Activated CD8-positive, alpha-beta memory T cell treated with anti-CD3 and anti-CD28 coated beads, Interleukin-2, amount 50 U/mL, for 24 hours (primary cell): ENCODE data around the gene NR6A1.
"Not testable (repeated sequence)": the region's sequence is repeated elsewhere in the genome, so short reads cannot be mapped to it uniquely, and the experiment has no call there.

ENCODE experiments used
- DNase-seq: peaks from one replicate; pipeline ENCODE4 v3.0.0-alpha.2; 2020; ENCODE audit errors: extremely low read depth

NR6A1 gene

DNA sequence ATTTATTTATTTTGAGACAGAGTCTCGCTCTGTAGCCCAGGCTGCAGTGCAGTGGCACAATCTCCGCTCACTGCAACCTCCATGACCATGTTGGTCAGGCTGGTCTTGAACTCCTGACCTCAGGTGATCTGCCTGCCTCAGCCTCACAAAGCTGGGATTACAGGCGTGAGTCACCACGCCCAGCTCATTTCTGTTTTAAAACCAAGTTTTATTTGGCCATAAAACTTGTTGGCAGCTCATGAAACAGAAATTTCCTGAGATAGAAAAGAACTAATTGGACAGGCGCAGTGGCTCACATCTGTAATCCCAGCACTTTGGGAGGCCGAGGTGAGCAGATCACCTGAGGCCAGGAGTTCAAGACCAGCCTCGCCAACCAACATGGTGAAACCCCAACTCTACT, 155.3 kb downstream of the NR6A1 start:
- not testable (repeated sequence) for DNase-seq

DNA sequence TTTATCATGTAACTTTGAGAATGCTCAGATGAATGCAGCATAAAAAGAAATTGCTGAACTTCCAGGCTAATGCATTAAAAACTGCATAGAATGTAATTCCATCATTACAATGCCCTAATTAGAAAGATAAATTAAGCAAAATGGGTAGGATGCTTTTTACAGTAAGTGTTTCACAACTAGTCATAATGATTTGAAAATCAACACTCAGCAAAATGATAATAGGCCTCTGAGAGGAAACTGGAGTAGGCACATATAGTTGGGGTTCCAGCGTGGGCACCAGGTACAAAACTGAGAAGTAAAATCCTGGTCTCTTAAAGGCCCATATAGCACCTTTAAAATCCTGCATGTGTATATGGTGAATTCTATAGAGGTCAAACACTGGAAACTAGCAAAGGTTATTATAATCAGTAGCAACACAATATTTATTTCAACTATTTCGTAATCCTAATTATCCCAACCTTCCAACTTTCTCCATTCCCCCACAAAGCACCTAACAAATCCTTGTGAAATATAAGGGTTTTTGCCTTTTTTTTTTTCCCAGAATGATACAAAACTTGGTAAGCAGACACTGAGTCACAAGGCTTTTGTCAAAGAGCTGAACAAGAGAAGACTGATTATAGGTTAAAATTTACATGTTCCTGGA, 155.9 kb downstream of the NR6A1 start:
- no peak for DNase-seq

DNA sequence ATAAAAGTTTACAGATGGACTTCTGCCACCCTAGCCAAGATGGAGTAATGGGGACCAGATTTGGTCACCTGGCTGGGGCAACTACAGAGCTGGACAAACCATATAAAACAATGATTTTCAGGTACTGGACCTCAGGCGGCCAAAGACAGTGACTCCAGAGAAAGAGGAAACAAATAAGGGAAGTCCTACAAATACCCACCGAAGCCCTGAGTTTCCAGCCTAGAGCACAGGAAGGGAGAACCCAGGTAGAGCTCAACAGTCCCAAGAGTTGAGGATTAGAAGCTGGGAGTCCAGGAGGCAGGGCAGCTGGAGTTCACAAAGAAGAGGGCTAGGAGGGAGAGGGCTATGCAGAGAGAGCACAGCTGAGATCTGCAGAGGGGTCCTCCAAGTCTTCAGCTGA, 157.3 kb downstream of the NR6A1 start:
- no peak for DNase-seq

DNA sequence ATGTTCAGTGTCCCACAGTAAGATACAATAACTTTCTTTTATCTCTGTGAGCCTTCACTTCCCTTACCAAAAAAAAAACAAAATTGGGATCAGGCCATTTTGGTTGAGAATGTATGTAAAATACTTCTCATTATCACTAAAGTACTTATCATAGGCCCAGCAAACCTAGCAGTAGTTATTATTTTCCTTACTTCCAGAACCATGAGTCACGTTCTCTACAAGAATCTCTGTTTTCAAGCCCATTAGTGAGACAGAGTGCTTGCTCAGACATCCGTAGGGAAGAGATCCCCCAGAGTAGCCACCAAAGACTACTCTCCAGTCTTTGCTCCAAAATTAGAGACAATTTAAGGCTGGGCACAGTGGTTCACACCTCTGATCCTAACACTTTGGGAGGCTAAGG, 160.0 kb downstream of the NR6A1 start:
- DNase-seq: no peak

DNA sequence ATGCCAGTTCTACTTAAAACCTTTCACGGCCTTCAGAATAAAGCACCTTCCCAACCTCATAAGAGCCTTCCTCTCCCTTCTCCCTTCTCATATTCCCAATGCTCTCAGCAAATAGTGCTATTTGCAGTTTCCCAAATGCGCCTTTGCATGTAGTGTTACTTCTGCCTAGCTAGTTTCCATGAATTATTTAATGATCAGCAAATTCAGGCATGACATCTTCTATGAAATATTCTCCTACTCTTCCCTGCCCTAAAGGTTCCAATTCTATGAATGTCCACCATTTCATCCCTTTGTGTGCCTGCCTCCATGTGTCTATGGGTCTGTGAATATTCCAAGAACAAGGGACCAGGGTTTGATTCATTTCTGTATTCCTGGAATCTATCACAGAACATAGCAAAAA, 165.1 kb downstream of the NR6A1 start:
- DNase-seq: no peak

DNA sequence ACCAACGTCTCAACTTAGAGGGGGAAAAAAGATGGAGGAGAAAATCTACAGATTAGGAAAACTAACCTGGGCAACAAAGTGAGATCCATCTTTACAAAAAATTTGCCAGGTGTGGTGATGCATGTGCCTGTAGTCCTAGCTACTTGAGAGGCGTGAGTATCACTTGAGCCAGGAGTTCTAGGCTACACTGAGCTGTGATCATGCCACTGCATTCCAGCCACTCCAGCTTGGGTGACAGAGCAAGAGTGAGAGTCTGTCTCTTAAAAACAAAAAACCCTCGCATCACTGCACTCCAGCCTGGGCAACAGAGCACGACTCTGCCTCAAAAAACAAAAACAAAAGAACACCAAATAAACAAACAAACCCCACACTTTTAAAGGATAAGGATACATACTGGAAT, 165.9 kb downstream of the NR6A1 start:
- DNase-seq: no peak

DNA sequence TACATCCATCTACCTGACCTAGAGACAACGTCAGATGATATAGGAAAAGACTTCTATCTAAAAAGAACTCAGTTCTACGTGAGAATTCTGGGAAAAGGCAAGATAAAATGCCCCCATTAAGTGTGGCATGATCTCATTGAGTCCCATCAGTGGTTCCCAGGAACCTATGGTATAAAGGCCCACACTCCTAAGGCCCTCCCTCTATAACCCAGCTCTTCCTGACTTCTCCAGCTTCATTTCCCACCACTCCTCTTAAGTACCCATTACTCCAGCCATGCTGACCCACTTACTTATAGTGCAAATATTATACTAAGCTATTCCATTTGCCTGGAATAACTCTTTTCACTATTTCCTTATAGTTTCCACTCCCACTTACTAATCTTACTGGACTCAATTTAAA, 168.5 kb downstream of the NR6A1 start:
- no peak for DNase-seq

DNA sequence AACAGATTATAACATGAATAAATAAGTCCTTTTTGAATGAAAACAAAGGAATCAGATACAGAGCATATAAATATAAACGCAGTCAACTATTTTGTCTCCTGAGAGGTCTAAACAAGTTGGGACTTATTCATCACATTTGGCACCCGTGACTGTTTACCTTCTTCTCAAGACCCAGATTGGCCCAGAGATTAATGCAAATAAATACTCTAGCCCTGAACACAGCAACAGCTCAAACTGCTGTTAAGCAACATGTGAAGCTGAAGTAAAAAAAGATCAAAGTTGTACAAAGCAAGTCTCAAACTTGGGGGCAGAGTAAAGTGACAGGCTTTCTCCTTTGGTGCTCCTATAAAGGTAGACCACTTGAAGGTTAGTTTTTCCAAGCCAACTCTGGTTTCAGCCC, 168.9 kb downstream of the NR6A1 start:
- no peak for DNase-seq

DNA sequence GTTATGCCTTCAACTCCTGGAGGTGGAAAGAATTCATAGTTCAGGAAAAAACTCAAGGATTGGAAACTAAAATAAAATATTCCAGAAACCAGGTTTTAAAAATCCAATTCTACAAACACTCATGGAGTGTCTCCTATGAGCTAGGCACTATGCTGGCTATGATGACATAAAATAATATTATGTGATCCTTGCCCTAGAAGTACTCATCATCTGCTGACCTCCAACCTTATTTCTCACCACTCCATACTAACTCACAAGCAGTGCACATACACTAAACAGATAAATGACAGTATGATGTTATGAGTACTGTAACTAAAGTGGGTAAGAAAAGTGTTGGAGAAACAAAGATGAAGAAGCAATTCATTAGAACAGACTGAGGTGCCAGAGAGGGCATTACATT, 170.7 kb downstream of the NR6A1 start:
- no peak for DNase-seq

DNA sequence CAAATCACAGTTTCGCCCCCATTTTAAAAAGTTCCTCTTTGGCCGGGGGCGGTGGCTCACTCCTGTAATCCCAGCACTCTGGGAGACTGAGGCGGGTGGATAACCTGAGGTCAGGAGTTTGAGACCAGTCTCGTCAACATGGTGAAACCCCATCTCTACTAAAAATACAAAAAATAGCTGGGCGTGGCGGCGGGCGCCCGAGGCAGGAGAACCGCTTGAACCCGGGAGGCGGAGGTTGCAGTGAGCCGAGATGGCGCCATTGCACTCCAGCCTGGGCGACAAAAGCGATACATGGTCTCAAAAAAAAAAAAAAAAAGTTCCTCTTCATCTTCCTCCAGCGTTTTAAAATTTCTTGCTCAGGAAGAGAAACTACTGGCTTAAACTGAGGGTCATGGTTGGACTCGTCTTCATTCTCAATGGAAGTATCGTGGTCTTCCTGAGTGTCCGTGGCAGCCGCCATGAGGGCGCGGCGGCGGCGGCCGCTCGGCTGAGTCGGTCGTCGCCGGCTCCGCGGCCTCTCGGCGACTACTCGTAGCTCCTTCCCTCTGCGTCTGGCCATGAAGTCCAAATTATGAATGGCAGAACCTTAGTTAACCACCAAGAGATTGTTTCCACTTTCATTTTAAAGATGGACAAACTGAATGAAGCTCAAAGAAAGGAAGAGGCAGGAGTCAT, 171.9 kb downstream of the NR6A1 start:
- no peak for DNase-seq

DNA sequence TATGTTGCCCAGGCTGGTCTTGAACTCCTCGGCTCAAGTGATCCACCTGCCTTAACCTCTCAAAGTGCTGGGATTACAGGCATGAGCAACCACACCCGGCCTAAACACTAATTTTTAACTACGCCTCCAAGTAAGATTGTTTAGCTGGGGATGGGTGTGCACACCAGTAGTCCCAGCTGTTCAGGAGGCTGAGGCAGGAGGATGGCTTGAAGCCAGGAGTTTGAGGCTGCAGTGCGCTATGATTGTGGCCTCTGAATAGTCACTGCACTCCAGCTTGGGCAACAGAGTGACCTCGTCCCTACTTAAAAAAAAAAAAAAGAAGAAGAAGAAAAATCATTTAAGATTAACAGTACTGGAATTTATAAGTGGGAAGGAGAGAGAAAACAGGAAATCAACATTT, 173.1 kb downstream of the NR6A1 start:
- DNase-seq: no peak

DNA sequence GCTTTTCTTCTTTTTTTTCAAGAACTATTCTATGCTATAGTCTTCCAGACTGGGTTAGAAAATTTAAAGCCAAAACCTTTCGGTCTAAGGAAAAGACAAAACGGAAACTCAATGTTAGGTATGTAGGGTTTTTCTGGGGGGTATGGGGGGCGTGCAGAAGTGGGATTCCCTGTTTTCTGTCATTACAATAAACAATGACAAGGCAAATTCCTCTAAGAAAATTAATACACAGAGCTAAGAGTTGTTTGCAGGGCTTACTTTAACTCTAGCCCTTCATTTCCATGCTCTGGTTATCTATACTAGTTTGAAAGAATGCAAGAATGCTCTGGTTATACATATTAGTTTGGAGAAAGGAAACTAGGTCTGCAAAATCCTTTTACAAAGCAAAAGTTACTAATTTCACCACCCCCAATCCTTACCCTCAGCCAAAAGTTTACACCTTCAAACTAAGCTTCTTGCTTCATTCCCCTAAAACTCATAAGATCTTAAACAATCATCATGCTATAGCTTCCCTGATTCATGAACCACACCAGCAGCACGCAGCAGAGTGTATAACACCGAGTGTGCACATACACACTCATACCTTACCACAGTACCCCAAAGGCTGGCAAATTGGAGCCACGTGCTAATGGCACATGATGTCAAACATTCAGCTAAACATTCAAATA, 174.8 kb downstream of the NR6A1 start:
- DNase-seq: no peak

DNA sequence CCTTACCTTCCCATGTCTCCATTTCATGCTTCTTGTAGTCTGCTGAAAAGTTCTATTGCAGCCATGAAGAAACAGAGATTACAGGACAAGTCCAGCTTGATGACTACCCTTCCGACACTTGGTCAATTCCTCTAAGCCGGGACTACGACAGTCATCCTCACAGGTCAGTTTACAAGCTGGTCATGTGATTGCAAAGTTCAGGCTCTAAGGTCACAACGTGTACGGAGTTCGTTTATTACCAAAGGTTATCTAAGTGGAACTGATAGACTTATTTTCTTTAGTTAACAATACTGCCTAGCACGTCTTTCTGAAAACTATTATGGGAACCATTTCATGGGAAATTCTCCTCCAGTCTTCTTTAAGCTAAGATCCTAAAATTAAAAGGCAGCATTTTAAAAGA, 175.4 kb downstream of the NR6A1 start:
- no peak for DNase-seq

DNA sequence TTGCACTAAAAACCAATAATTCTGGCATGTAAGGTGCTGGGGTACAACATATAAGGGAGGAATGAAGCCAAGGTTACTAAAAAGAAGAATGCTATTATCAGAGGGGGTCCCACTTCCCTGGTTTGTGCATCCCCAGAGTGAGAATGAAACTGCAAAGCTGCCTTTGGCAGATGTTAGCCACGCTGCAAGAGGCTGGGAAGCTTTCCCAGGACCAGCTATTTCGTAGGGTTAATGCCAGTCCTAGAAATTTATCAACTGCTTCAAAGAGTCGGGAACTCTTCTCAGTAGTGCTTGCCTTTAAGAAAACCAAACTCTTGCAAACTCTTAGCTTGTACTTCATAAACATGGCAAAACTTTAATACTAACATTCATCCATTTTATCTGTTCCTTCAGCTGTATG, 176.4 kb downstream of the NR6A1 start:
- DNase-seq: no peak

DNA sequence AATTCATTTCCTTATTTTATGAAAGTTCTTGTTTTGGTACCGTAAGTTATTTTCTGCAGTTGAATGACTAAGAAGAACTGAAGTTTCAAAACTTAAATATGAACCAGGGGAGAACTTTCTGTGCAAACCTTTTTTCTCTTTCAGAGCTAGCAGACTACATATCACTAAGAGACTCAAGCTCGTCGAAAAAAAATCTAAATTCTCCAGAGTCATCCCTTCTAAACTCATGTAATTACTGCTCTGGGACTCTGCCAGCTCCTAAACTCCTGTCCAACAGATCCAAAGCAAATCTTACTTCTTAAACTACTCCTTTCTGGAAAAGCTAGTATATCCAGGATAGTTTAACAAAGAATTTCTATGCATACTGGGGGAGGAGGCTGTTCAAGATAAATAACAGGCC, 176.9 kb downstream of the NR6A1 start:
- DNase-seq: no peak

DNA sequence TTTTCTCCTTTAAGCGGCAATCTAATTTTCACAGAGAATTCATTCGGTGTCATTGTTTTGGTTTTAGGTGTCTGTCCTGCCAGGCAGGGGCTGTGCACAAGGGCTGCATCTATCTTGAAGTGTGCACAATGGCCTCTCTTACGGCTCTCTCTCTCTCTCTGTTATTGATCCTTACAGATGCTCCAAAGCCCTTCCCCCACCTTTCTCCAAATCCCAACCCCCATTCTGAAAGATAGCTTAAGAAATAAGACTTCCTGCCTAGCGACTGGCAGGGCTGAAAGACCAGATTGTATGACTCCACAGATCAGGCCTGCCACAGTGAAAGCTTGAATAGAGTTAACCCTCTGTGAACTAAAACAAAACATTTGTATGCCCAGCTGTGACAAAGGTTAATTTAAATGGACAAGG, 177.5 kb downstream of the NR6A1 start:
- DNase-seq: no peak

DNA sequence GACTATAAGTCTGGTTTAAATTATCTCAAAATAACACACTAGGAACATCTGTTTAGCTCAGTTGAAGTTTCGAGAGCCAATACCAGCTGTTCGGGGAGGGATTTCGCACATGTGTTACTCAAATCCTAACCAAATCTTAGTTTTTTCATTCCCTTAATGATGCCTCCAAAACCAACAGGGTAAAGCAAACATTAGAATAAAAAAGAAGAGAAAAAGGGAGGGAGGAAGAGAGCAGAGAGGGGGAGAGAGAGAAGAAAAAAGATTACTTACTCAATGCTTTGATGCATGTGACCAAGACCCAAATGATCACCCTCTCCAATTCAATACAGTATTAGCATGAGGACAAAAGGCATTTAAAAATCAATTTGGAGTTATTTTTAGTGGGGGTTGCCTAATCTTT, 177.9 kb downstream of the NR6A1 start:
- DNase-seq: no peak

DNA sequence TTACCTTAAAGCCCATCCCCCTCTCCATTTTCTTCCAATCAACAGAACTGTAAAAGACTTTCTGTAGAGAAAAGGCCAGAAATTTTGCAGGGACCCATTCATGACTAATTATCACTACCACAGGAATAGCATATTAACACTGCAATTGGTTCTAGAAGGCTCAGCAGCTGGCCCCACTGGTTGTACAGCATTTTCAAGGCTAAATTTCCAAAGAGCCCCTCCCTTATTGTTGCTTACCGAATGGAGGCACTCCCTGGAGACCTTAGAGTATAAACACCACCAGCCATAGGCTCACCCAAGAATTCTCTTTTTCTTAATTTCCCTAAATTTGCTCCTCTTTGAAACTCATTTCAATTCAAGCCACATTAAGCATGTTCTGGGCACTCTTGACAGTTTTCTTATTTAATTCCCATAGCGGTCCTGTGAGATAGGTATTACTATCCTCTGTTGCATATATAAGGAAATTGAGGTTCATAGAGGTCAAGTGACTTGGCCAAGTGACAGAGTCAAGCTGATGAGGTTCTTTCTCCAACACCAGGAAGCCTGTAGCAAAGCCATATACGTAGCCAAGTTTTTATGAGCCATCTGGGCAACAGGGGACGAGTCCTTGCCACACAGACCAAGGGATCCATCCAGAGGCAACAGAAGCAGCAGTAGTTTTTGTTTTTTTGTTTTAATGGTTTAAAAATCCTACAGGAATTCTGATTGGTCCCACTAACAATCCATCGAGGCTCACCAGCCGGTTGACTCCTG, 180.0 kb downstream of the NR6A1 start:
- no peak for DNase-seq

DNA sequence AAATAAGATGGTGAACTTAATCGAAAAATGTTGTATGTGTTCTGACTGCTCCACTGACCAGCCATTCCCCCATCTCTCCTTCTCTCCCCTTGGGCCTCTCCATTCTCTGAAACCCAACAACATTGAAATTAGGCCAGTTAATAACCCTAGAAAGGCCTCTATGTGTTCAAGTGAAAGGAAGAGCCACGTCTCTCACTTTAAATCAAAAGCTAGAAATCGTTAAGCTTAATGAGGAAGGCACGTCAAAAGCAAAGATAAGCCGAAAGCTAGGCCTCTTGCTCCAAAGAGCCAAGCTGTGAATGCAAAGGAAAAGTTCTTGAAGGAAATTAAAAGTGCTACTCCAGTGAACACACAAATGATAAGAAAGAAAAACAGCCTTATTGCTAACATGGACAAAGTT, 186.5 kb downstream of the NR6A1 start:
- no peak for DNase-seq

DNA sequence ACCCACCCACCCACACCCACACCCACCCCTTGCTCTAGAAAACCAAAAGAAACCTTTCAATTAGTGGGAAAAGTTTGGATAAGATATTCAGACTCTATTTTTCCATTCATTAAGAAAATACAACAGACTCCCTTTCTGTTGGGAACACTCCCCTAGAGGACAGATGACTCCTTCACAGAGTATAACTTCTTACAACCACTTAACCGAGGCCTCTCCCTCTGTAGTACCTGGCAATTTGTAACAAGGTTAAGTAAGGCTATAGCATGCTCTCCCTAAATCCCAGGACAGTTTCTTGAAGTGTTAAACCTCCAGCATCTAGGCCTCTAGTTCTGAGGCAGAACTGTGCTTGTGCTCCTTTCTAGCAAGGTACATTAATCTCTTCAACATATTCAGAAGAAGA, 188.0 kb downstream of the NR6A1 start:
- DNase-seq: no peak

DNA sequence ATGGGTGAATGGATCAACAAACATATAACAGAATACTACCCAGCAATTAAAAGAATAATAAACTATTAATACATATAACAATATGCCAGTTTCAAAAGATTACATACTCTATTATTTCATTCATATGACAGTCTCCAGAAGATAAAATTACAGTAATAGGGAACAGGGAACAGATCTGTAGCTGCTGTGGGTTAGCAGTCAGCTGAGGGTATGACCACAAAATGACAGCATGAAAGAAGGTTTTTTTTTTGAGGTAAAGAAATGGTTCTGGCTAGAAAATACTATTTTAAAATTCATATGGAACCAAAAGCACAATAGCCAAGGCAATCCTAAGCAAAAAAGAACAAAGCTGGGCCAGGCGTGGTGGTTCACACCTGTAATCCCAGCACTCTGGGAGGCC, 190.9 kb downstream of the NR6A1 start:
- DNase-seq: no peak

DNA sequence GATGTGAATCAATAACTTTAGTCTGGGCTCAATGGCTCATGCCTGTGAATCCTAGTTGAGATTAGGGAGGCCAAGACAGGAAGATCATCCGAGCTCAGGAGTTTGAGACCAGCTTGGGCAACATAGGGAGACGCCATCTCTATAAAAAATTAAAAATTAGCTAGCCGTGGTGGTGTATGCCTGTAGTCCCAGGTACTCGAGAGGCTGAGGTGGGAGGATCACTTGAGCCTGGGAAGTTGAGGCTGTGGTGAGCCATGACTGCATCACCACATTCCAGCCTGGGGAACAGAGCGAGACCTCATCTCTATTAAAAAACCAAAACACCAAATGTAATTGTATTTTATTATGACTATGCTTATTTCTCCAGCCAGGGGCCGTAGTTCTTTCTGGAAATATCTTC, 194.4 kb downstream of the NR6A1 start:
- DNase-seq: no peak
